Activated naive CD4-positive, alpha-beta T cell treated with anti-CD3 and anti-CD28 coated beads, Interleukin-2, amount 50 U/mL, for 24 hours (primary cell): ENCODE data around the gene HCFC2.
A peak's percentile ranks its signal among the peaks of the same experiment; 100 is the strongest.
"Not testable (repeated sequence)": the region's sequence is repeated elsewhere in the genome, so short reads cannot be mapped to it uniquely, and the experiment has no call there.

Source experiments
- H3K27ac Mint-ChIP-seq: one replicate; pipeline ENCODE4 v1.8.0; 2021; ENCODE audit warnings: mild to moderate bottlenecking, mixed read lengths
- H3K27me3 Mint-ChIP-seq: one replicate; pipeline ENCODE4 v1.8.0; 2021; ENCODE audit warnings: mixed read lengths
- H3K36me3 Mint-ChIP-seq: one replicate; pipeline ENCODE4 v1.8.0; 2021; ENCODE audit warnings: mixed read lengths
- H3K4me1 Mint-ChIP-seq: one replicate; pipeline ENCODE4 v1.8.0; 2021; ENCODE audit warnings: mixed read lengths
- H3K4me3 Mint-ChIP-seq: one replicate; pipeline ENCODE4 v1.8.0; 2021; ENCODE audit warnings: mild to moderate bottlenecking, mixed read lengths
- H3K9me3 Mint-ChIP-seq: one replicate; pipeline ENCODE4 v1.8.0; 2021; ENCODE audit warnings: mixed read lengths

The HCFC2 gene

GRCh38 chr12:104083769-104084475, 19.6 kb downstream of the HCFC2 start:
- Mint-ChIP-seq H3K9me3 (no peaks in the 10 kb centered on the region), H3K4me3 (no peak overlapping the region), H3K4me1 (peaks cover 19% of the 10 kb centered on the region), H3K27ac (no peak overlapping the region), H3K36me3 (peaks cover 19% of the 10 kb centered on the region), H3K27me3 (no peaks in the 10 kb centered on the region)

GRCh38 chr12:104090685-104091084, 26.4 kb downstream of the HCFC2 start:
- no peak overlapping the region for H3K27ac Mint-ChIP-seq
- no peak overlapping the region for H3K4me3 Mint-ChIP-seq

GRCh38 chr12:104091136-104091535, 26.8 kb downstream of the HCFC2 start:
- Mint-ChIP-seq H3K4me3 (no peak overlapping the region), H3K9me3 (no peaks in the 10 kb centered on the region), H3K36me3 (peaks cover 12% of the 10 kb centered on the region), H3K4me1 (no peaks in the 10 kb centered on the region), H3K27ac (no peak overlapping the region), H3K27me3 (no peaks in the 10 kb centered on the region)

More at GRCh38 chr12:104090685-104091084, 26.4 kb downstream of the HCFC2 start:
- Mint-ChIP-seq H3K4me1 (no peaks in the 10 kb centered on the region), H3K9me3 (no peaks in the 10 kb centered on the region), H3K27me3 (no peaks in the 10 kb centered on the region), H3K36me3 (peaks cover 12% of the 10 kb centered on the region)

GRCh38 chr12:104094284-104094683, 30.0 kb downstream of the HCFC2 start:
- Mint-ChIP-seq H3K9me3 (no peaks in the 10 kb centered on the region), H3K4me3 (no peak overlapping the region), H3K4me1 (no peaks in the 10 kb centered on the region), H3K36me3 (peaks cover 11% of the 10 kb centered on the region), H3K27me3 (no peaks in the 10 kb centered on the region), H3K27ac (no peak overlapping the region)

GRCh38 chr12:104095289-104095688, 31.0 kb downstream of the HCFC2 start:
- peaks cover 6% of the 10 kb centered on the region for H3K36me3 Mint-ChIP-seq
- no peak overlapping the region for H3K27ac Mint-ChIP-seq

GRCh38 chr12:104097954-104098353, 33.6 kb downstream of the HCFC2 start:
- no peaks in the 10 kb centered on the region for H3K27me3 Mint-ChIP-seq
- no peaks in the 10 kb centered on the region for H3K4me1 Mint-ChIP-seq
- no peaks in the 10 kb centered on the region for H3K9me3 Mint-ChIP-seq
- H3K27ac Mint-ChIP-seq = no peak overlapping the region
- no peak overlapping the region for H3K4me3 Mint-ChIP-seq
- peaks cover 6% of the 10 kb centered on the region for H3K36me3 Mint-ChIP-seq

More at GRCh38 chr12:104095289-104095688, 31.0 kb downstream of the HCFC2 start:
- Mint-ChIP-seq H3K4me3 (no peak overlapping the region), H3K4me1 (no peaks in the 10 kb centered on the region), H3K9me3 (no peaks in the 10 kb centered on the region), H3K27me3 (no peaks in the 10 kb centered on the region)

- no peak overlapping the region for H3K4me3 Mint-ChIP-seq
- no peaks in the 10 kb centered on the region for H3K9me3 Mint-ChIP-seq
- peaks cover 18% of the 10 kb centered on the region for H3K4me1 Mint-ChIP-seq
- H3K36me3 Mint-ChIP-seq = peaks cover 3% of the 10 kb centered on the region
- H3K27ac Mint-ChIP-seq = no peak overlapping the region
- no peaks in the 10 kb centered on the region for H3K27me3 Mint-ChIP-seq
These were observed 41.1 kb downstream of the HCFC2 start for GRCh38 chr12:104105461-104105860.

- Mint-ChIP-seq H3K4me3 (no peak overlapping the region), H3K27me3 (no peaks in the 10 kb centered on the region), H3K27ac (no peak overlapping the region), H3K9me3 (no peaks in the 10 kb centered on the region), H3K4me1 (peaks cover 18% of the 10 kb centered on the region), H3K36me3 (peaks cover 2% of the 10 kb centered on the region)
These were observed 42.6 kb downstream of the HCFC2 start for GRCh38 chr12:104106965-104107364.

- Mint-ChIP-seq H3K27ac (peak overlapping the region; percentile 78), H3K4me3 (peak overlapping the region; percentile 34), H3K4me1 (peaks cover 18% of the 10 kb centered on the region), H3K27me3 (no peaks in the 10 kb centered on the region), H3K9me3 (no peaks in the 10 kb centered on the region), H3K36me3 (peaks cover 2% of the 10 kb centered on the region)
These were observed 44.6 kb downstream of the HCFC2 start for GRCh38 chr12:104108755-104109445.

- H3K4me3 Mint-ChIP-seq = no peak overlapping the region
- H3K36me3 Mint-ChIP-seq = peaks cover 2% of the 10 kb centered on the region
- no peaks in the 10 kb centered on the region for H3K9me3 Mint-ChIP-seq
- peaks cover 18% of the 10 kb centered on the region for H3K4me1 Mint-ChIP-seq
- no peak overlapping the region for H3K27ac Mint-ChIP-seq
- H3K27me3 Mint-ChIP-seq = no peaks in the 10 kb centered on the region
These were observed 45.3 kb downstream of the HCFC2 start for GRCh38 chr12:104109446-104110271.

- H3K27me3 Mint-ChIP-seq, H3K9me3 Mint-ChIP-seq: not testable (repeated sequence)
These were observed 50.7 kb downstream of the HCFC2 start for GRCh38 chr12:104114834-104115586.

GRCh38 chr12:104115587-104115975, 51.2 kb downstream of the HCFC2 start:
- peaks cover 4% of the 10 kb centered on the region for H3K36me3 Mint-ChIP-seq
- H3K4me3 Mint-ChIP-seq = no peak overlapping the region
- peak overlapping the region; percentile 24 for H3K27ac Mint-ChIP-seq
- H3K27me3 Mint-ChIP-seq = no peaks in the 10 kb centered on the region
- no peaks in the 10 kb centered on the region for H3K9me3 Mint-ChIP-seq
- no peaks in the 10 kb centered on the region for H3K4me1 Mint-ChIP-seq

More at GRCh38 chr12:104114834-104115586, 50.7 kb downstream of the HCFC2 start:
- not testable (repeated sequence) for H3K4me3 Mint-ChIP-seq, H3K4me1 Mint-ChIP-seq, H3K36me3 Mint-ChIP-seq
- H3K27ac Mint-ChIP-seq = peak overlapping the region; percentile 51

GRCh38 chr12:104121001-104121400, 56.7 kb downstream of the HCFC2 start:
- H3K4me1 Mint-ChIP-seq = no peaks in the 10 kb centered on the region
- H3K9me3 Mint-ChIP-seq = no peaks in the 10 kb centered on the region
- peak overlapping the region; percentile 71 for H3K27ac Mint-ChIP-seq
- H3K4me3 Mint-ChIP-seq = no peak overlapping the region
- peaks cover 8% of the 10 kb centered on the region for H3K36me3 Mint-ChIP-seq
- no peaks in the 10 kb centered on the region for H3K27me3 Mint-ChIP-seq

GRCh38 chr12:104122298-104122697, 58.0 kb downstream of the HCFC2 start:
- Mint-ChIP-seq H3K4me3 (no peak overlapping the region), H3K27me3 (no peaks in the 10 kb centered on the region), H3K4me1 (no peaks in the 10 kb centered on the region), H3K9me3 (no peaks in the 10 kb centered on the region), H3K36me3 (peaks cover 11% of the 10 kb centered on the region), H3K27ac (no peak overlapping the region)

GRCh38 chr12:104126548-104126947, 62.2 kb downstream of the HCFC2 start:
- no peaks in the 10 kb centered on the region for H3K9me3 Mint-ChIP-seq
- H3K36me3 Mint-ChIP-seq = peaks cover 13% of the 10 kb centered on the region
- no peaks in the 10 kb centered on the region for H3K27me3 Mint-ChIP-seq
- no peak overlapping the region for H3K27ac Mint-ChIP-seq
- no peak overlapping the region for H3K4me3 Mint-ChIP-seq
- H3K4me1 Mint-ChIP-seq = peaks cover 21% of the 10 kb centered on the region
